Right lobe of liver (tissue), 6 donors: ENCODE measurements around the gene ASPG. TPM values are rescaled to one million over a fixed set of nuclear protein-coding genes. Genes with fewer than 3 reads are reported as not detected.
A peak's percentile ranks its signal among the peaks of the same experiment; 100 is the strongest.

Experiments
- ATAC-seq, 4 donors: fragments of 200-7000 bp; cut with Tn5 transposase; one replicate each; pipeline ENCODE4 v1.9.1; 2020; ENCODE audit warnings: mild to moderate bottlenecking in 4 of 4, moderate library complexity in 4 of 4
- DNase-seq, 3 donors: peaks; one replicate each; pipeline ENCODE4 v3.0.0-alpha.2; 2020
- H3K27ac ChIP-seq, 3 donors: fragments of 200-600 bp; one replicate each; pipeline ENCODE4 v1.8.0; 2022
- H3K27me3 ChIP-seq, 2 donors: fragments of 200-600 bp; one replicate each; pipeline ENCODE4 v1.8.0; 2022
- H3K36me3 ChIP-seq, 4 donors: fragments of 200-600 bp; sonication (generic) in 1 of 4; one replicate each; pipeline versions ENCODE4 v1.5.1 to v1.8.0; 2017 to 2022; ENCODE audit warnings: control low read depth in 1 of 4
- H3K4me1 ChIP-seq, 4 donors: fragments of 200-600 bp; sonication (generic) in 1 of 4; one replicate each; pipeline versions ENCODE4 v1.5.1 to v1.8.0; 2017 to 2022; ENCODE audit warnings: control low read depth in 1 of 4
- H3K4me3 ChIP-seq, 3 donors: fragments of 200-600 bp; one replicate each; pipeline ENCODE4 v1.8.0; 2022
- H3K9me3 ChIP-seq, 4 donors: fragments of 200-600 bp; sonication (generic) in 1 of 4; one replicate each; pipeline versions ENCODE4 v1.5.1 to v1.8.0; 2017 to 2022; ENCODE audit warnings: control low read depth in 1 of 4
- POLR2A ChIP-seq: fragments of 450-650 bp; IDR thresholded peaks from one replicate; pipeline ENCODE4 v1.6.1; 2017; ENCODE audit warnings: antibody characterized with exemption, mild to moderate bottlenecking
- WGBS: methylation state at CpG from one replicate; pipeline ENCODE4 v1.1.6; 2018; ENCODE audit warnings: low coverage, low lambda C conversion rate; ENCODE audit not compliant: insufficient coverage; ENCODE audit errors: missing lambda C conversion rate; 5-methylcytosine and 5-hydroxymethylcytosine counted together
- intact Hi-C, 2 donors: fragments of 100-400 bp; cut with DNase I; formaldehyde crosslinking; loops; one replicate each; pipeline versions ENCODE4 v1.11.2 to v1.14.1; 2022
- total RNA-seq, 6 experiments: library from RNA; depleted of rRNA in 2 of 6; stranded (reverse); fragments of >200 nt in 2 of 6; fragmentation: NEBNext Ultra II Directional in 3 of 6; extraction: Animal tissue kit (Norgen Biotek cat#: 25700) in 3 of 6; gene quantifications; one replicate each; pipeline versions ENCODE4 v1.1.0 to v1.2.4, GENCODE V29; 2016 to 2023
- TF ChIP-seq, protein P1 (sequence below), 4 donors: fragments of 200-600 bp in 3 of 4; fragments of 450-650 bp in 1 of 4; IDR thresholded peaks; one replicate each; pipeline versions ENCODE4 v1.5.1 to v1.8.0; 2016 to 2022; ENCODE audit warnings: antibody characterized with exemption in 4 of 4, mild to moderate bottlenecking in 2 of 4
- donor health status: DM: no; HTN: yes; CAD: no.
- donor health status: DM: no; HTN: no; CAD: no.
- donor health status: DM: no; HTN: no; CAD: no.
- donor health status: DM: no; HTN: yes; CAD: no.
- donor health status: DM: no; HTN: yes; CAD: no.

The ASPG gene
- total RNA-seq, 6 experiments from 2014 or later = 37.3 to 232 (median 110) TPM

DNA sequence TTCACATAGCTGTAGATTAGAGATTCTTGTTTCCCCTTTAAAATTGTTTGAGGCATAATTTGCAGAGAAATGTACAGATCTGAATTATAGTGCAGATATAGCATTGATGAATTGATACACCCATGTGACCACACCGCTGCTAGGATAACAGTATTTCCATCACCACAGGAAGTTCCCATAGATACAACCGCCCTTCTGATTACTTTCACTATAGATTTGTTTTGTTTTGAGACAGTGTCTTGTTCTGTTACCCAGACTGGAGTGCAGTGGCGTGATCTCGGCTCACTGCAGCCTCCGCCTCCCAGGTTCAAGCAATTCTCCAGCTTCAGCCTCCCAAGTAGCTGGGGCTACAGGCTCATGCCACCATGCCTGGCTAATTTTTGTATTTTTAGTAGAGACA lies 8.8 kb upstream of the ASPG start:
- TF ChIP-seq, protein P1, sequence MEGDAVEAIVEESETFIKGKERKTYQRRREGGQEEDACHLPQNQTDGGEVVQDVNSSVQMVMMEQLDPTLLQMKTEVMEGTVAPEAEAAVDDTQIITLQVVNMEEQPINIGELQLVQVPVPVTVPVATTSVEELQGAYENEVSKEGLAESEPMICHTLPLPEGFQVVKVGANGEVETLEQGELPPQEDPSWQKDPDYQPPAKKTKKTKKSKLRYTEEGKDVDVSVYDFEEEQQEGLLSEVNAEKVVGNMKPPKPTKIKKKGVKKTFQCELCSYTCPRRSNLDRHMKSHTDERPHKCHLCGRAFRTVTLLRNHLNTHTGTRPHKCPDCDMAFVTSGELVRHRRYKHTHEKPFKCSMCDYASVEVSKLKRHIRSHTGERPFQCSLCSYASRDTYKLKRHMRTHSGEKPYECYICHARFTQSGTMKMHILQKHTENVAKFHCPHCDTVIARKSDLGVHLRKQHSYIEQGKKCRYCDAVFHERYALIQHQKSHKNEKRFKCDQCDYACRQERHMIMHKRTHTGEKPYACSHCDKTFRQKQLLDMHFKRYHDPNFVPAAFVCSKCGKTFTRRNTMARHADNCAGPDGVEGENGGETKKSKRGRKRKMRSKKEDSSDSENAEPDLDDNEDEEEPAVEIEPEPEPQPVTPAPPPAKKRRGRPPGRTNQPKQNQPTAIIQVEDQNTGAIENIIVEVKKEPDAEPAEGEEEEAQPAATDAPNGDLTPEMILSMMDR (IDR thresholded peaks at IDR 0.05) = no peak
- no peak for TF ChIP-seq POLR2A
- DNase-seq (no peak), ATAC-seq (no peak)
- intact Hi-C loops = loop anchor here in 1 of 2 donors (5.0 kb wide), 1 partner anchor 56 kb away; no protein-coding TSS in a partner anchor
- Histone ChIP-seq H3K27me3 (no peaks in the 10 kb centered on the region), H3K27ac (no peak overlapping the region), H3K9me3 (no peaks in the 10 kb centered on the region), H3K4me1 (no peaks in the 10 kb centered on the region), H3K4me3 (no peak overlapping the region), H3K36me3 (no peaks in the 10 kb centered on the region)
- WGBS = 43% methylated on average over 2 of the region's 5 CpGs

DNA sequence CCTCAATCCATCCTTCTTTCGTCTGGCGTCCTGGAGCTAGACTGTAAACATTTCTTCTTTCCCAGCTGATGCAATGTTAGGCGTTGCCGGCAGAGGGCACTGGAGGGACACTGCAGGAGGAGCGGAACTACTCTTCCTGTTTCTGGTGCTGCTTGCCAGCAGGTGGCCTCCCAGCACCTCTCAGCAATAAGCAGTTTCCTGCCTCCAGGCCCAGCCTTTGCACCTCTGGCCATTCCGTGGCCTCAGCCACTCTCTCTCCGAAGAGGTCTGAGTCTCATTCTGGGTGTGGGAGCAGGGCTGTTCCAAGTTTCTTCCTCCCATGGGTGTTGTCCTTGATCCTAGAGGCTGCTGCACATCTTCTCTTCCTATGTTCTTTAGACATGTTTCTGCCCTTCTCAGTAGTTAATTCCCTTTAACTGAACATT lies 7.5 kb upstream of the ASPG start:
- DNase-seq (peak; percentile 86 to 92 (median 91)), ATAC-seq (peak; percentile 95 to 99 (median 98))
- no peak overlapping the region for H3K27ac ChIP-seq
- peaks cover 0 to 7% (median 3%) of the 10 kb centered on the region in 4 donors for H3K4me1 ChIP-seq
- no peaks in the 10 kb centered on the region for H3K9me3 ChIP-seq
- TF ChIP-seq, protein P1 (IDR thresholded peaks at IDR 0.05) = peak; percentile 100
- TF ChIP-seq POLR2A = no peak
- intact Hi-C loops = loop anchor here in 1 of 2 donors (5.0 kb wide), 1 partner anchor 54 kb away; no protein-coding TSS in a partner anchor
- WGBS = 3% methylated on average over 7 of the region's 7 CpGs
- H3K4me3 ChIP-seq = no peak overlapping the region
- H3K36me3 ChIP-seq = no peaks in the 10 kb centered on the region
- no peaks in the 10 kb centered on the region for H3K27me3 ChIP-seq

DNA sequence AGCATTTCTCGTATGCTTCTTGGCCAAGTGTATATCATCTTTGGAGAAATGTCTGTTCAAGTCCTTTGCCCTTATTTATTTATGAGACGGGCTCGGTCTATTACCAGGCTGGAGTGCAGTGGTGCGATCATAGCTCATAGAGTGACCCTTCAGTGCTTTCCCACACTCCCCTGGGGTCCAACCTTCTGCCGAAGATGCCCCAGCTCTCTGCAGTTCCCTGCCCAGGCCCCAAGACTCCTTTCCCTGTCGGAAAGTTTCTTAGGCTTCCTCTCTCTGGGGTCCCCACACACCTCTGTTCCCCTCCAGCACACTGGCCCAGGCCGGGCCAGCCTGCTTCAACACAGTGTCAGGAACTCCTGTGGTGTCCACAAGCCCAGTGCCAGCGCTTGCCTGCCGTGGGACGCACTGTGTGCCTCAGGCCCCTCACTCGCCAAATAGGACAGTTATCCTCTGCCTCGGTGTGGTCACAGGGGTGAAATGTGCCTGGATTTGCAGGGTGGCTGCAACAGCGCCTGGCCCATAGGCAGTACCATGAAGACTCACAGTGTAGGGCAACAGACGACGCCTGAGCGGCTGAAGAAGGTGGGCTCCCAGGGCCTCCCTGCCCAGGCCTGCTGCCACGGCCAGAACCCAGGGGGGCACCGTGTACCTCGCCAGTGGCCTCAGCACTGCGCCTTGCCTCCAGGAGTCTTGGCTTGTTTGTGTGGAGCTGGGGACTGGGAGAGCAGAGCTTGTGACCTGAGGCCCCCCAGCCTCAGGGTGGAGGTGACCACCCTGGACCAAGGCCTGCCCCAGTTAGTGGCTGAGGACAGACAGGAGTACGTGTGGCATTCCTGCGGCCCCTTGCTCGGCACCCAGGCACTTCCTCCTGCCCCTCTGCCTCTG lies 4.9 kb upstream of the ASPG start:
- Histone ChIP-seq H3K36me3 (no peaks in the 10 kb centered on the region), H3K4me1 (peaks cover 0 to 12% (median 5%) of the 10 kb centered on the region in 4 donors), H3K27me3 (no peaks in the 10 kb centered on the region), H3K27ac (no peak overlapping the region), H3K9me3 (no peaks in the 10 kb centered on the region), H3K4me3 (no peak overlapping the region)
- no peak for TF ChIP-seq POLR2A
- TF ChIP-seq, protein P1 (IDR thresholded peaks at IDR 0.05) = no peak
- intact Hi-C loops = loop anchor here in 1 of 2 donors (5.0 kb wide), 1 partner anchor 52 kb away; no protein-coding TSS in a partner anchor
- 66% methylated on average over 4 of the region's 23 CpGs for WGBS
- ATAC-seq (no peak), DNase-seq (no peak)

DNA sequence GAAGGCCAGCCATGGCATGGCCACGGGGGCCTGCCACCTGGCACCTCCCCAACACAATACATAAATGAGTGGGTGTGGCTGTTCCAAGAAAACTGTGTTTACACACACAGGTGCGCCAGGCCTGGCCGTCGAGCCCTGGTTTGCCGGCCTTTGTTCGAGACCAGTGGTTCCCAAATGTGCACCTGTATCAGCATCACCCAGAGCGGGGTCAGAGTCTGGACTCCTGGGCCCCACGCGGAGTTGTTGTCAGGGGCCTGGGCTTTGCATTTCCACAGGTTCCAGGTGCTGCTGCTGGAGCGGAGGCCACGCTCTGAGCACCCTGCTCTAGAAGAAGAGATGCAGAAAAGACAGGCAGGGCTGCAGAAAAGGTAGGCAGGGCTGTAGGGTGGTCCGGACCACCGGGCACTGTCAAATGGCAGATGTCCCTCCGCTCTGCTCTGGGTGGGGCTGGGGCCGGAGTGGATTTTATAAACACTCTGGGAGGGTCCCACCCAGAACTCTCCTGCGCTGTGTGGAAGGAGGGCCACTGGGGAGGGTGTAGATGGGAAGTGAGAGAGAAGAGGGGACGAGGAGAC lies 4.2 kb upstream of the ASPG start:
- H3K27ac ChIP-seq = no peak overlapping the region
- H3K36me3 ChIP-seq = no peaks in the 10 kb centered on the region
- no peak for ATAC-seq
- TF ChIP-seq POLR2A = no peak
- TF ChIP-seq, protein P1 (IDR thresholded peaks at IDR 0.05) = no peak
- no peak for DNase-seq
- H3K27me3 ChIP-seq = no peaks in the 10 kb centered on the region
- no peaks in the 10 kb centered on the region for H3K9me3 ChIP-seq
- peaks cover 0 to 19% (median 5%) of the 10 kb centered on the region in 4 donors for H3K4me1 ChIP-seq
- 80% methylated on average over 10 of the region's 17 CpGs for WGBS
- H3K4me3 ChIP-seq = no peak overlapping the region
- intact Hi-C loops = loop anchor here in 1 of 2 donors (5.0 kb wide), 1 partner anchor 51 kb away; no protein-coding TSS in a partner anchor
